Gastroesophageal sphincter (tissue), 3 donors: ENCODE data around the gene USP12.

ENCODE experiments used
- CTCF ChIP-seq, 4 experiments: fragments of 200-600 bp in 2 of 4; fragments of 450-650 bp in 2 of 4; sonication (generic) in 1 of 4; IDR thresholded peaks; one replicate each; pipeline ENCODE4 v1.5.1; 2017 to 2019; ENCODE audit warnings: antibody characterized with exemption in 4 of 4, mild to moderate bottlenecking in 2 of 4, moderate library complexity in 2 of 4
- EP300 ChIP-seq: sonication (generic); formaldehyde crosslinking; IDR thresholded peaks from one replicate; pipeline ENCODE4 v1.6.1; 2017; ENCODE audit warnings: antibody characterized with exemption, mild to moderate bottlenecking
- POLR2A ChIP-seq, 2 donors: fragments of 450-650 bp; IDR thresholded peaks; one replicate each; pipeline ENCODE4 v1.6.1; 2017; ENCODE audit warnings: antibody characterized with exemption in 2 of 2, mild to moderate bottlenecking in 2 of 2, moderate library complexity in 1 of 2
- POLR2AphosphoS5 ChIP-seq: sonication (generic); formaldehyde crosslinking; IDR thresholded peaks from one replicate; pipeline ENCODE4 v1.6.1; 2017; ENCODE audit warnings: antibody characterized with exemption

- TF ChIP-seq POLR2A (IDR thresholded peaks at IDR 0.05) (no peak), CTCF (IDR thresholded peaks at IDR 0.05) (no peak), EP300 (no peak), POLR2AphosphoS5 (no peak)
Measured at GRCh38 chr13:27159806-27160563, 11.6 kb downstream of the USP12 start.
